Esophagus squamous epithelium (tissue), 5 donors: ENCODE measurements around the gene VASH2. TPM values are rescaled to one million over a fixed set of nuclear protein-coding genes. Genes with fewer than 3 reads are reported as not detected.

Experiments used
- DNase-seq: peaks from one replicate; lab custom pipeline; 2025; lab: John Stamatoyannopoulos, UW
- H3K27ac ChIP-seq, 4 donors: fragments of 200-600 bp; sonication (generic); one replicate each; pipeline ENCODE4 v1.5.1; 2016 to 2019; ENCODE audit warnings: mild to moderate bottlenecking in 1 of 4
- H3K27me3 ChIP-seq, 4 donors: fragments of 200-600 bp; sonication (generic); 1 replicate in 3 of 4; 2 replicates in 1 of 4; pipeline versions ENCODE4 v1.5.1 to v1.6.0; 2017 to 2021; ENCODE audit warnings: antibody characterized with exemption in 1 of 4
- H3K36me3 ChIP-seq, 3 donors: fragments of 200-600 bp; sonication (generic); one replicate each; pipeline ENCODE4 v1.5.1; 2016 to 2019
- H3K4me1 ChIP-seq, 3 donors: fragments of 200-600 bp; sonication (generic); one replicate each; pipeline ENCODE4 v1.5.1; 2017 to 2019
- H3K4me3 ChIP-seq, 4 donors: fragments of 200-600 bp; sonication (generic); 1 replicate in 3 of 4; 2 replicates in 1 of 4; pipeline ENCODE4 v1.5.1; 2016 to 2019; ENCODE audit warnings: mild to moderate bottlenecking in 2 of 4, moderate library complexity in 1 of 4
- H3K9me3 ChIP-seq, 3 donors: fragments of 200-600 bp; sonication (generic); one replicate each; pipeline ENCODE4 v1.5.1; 2016 to 2019
- CTCF ChIP-seq, 6 experiments: fragments of 450-650 bp in 4 of 6; fragments of 200-600 bp in 2 of 6; sonication (generic) in 2 of 6; IDR thresholded peaks; one replicate each; pipeline ENCODE4 v1.5.1; 2016 to 2019; ENCODE audit warnings: antibody characterized with exemption in 6 of 6, mild to moderate bottlenecking in 4 of 6, moderate library complexity in 4 of 6
- POLR2A ChIP-seq, 4 donors: fragments of 450-650 bp; IDR thresholded peaks; one replicate each; pipeline ENCODE4 v1.6.1; 2017; ENCODE audit warnings: antibody characterized with exemption in 4 of 4, mild to moderate bottlenecking in 4 of 4, moderate library complexity in 3 of 4
- WGBS, 2 donors: methylation state at CpG; one replicate each; pipeline ENCODE4 v1.1.5; 2018; 5-methylcytosine and 5-hydroxymethylcytosine counted together
- intact Hi-C: fragments of 100-400 bp; cut with DNase I; formaldehyde crosslinking; loops from one replicate; pipeline ENCODE4 v1.15.0; 2022
- total RNA-seq, 4 donors: library from RNA; depleted of rRNA; stranded (reverse); fragments of >200 nt; gene quantifications; one replicate each; pipeline ENCODE4 v1.1.0, GENCODE V29; 2016
- donor health status: DM: yes; HTN: yes; CAD: no.

VASH2 gene
- total RNA-seq, 4 donors from 2014 or later = 0.27 to 3.4 (median 2.4) TPM

DNA sequence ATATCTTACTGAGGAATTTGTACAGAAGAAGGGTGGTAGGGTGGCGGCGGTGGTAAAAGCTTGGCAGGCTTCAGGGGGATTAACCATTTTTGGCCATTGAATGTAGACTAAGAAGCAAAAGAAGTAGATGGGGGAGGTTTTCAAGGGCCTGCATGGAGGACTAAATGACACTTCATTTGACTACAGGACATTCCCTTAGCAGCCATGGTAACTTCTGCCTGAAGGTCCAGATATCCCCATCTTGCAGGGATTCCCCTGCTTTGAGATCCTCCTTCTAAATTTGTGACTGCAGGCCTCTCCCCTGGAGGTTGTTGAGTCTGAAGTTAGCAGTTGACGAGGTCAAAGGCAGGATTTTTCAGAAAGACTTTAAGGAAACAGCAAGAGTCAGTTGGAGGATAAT lies 4.8 kb downstream of the VASH2 start:
- no peak for DNase-seq
- Histone ChIP-seq H3K9me3 (no peaks in the 10 kb centered on the region), H3K27ac (no peak overlapping the region), H3K4me1 (peaks cover 15 to 31% (median 18%) of the 10 kb centered on the region in 3 donors), H3K27me3 (peaks cover 0 to 26% (median 3%) of the 10 kb centered on the region in 4 donors), H3K4me3 (no peak overlapping the region), H3K36me3 (no peaks in the 10 kb centered on the region)
- 83 to 86% methylated on average over 1 to 3 of the region's 3 CpGs for WGBS, 2 donors
- intact Hi-C loops = no loop called here
- TF ChIP-seq CTCF (IDR thresholded peaks at IDR 0.05) (no peak), POLR2A (IDR thresholded peaks at IDR 0.05) (no peak)

DNA sequence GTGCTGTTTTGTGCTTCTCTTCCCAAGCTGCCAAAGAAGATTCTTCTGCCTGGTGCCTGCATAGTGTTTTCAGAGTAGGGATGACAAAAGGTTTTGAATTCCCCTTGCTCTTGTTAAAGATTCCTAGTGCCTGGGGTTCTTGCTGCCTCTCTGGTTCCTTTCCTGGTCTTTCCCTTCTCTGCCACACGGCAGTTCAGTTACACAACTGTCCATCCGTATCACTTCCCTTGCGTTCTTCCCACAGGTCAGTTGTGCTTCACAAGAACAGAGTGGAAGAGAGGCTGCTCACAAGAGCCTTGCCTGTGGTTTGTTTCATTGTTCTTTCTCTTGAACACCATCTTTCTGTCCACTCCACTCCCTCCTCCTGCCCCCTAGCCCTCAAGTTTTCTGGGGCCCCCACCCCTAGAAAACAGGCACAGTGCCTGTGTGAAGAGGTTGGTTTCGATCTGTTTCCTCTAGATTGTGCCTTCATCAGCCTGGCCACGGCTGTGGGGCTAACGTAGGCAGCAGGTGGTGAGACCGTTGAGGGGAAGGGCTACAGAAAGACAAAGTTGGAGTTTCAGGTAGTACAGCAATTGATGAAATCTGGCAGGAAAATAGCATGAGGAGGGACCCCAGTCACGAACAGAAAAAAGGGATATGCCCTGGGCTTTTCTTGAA lies 5.8 kb downstream of the VASH2 start:
- 73 to 79% methylated on average over 7 to 8 of the region's 8 CpGs for WGBS, 2 donors
- Histone ChIP-seq H3K4me3 (no peak overlapping the region), H3K27me3 (peaks cover 0 to 16% (median 3%) of the 10 kb centered on the region in 4 donors), H3K36me3 (no peaks in the 10 kb centered on the region), H3K4me1 (peaks cover 10 to 21% (median 13%) of the 10 kb centered on the region in 3 donors), H3K27ac (no peak overlapping the region), H3K9me3 (no peaks in the 10 kb centered on the region)
- TF ChIP-seq POLR2A (IDR thresholded peaks at IDR 0.05) (no peak), CTCF (IDR thresholded peaks at IDR 0.05) (no peak)
- intact Hi-C loops = no loop called here
- no peak for DNase-seq

DNA sequence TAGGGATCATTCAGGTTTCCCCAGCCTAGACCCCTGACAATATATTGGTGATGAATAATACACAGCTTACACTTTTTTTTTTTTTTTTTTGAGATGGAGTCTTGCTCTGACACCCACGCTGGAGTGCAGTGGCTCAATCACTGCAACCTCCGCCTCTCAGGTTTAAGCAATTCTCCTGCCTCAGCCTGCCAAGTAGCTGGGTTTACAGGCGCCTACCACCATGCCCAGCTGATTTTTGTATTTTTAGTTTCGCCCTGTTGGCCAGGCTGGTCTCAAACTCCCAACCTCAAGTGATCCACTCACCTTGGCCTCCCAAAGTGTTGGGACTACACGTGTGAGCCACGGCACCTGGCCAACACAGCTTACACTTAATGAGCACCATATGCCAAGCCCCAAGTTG lies 7.2 kb downstream of the VASH2 start:
- peaks cover 0 to 2% (median 0%) of the 10 kb centered on the region in 4 donors for H3K27me3 ChIP-seq
- H3K36me3 ChIP-seq = no peaks in the 10 kb centered on the region
- H3K4me1 ChIP-seq = peaks cover 0 to 7% (median 1%) of the 10 kb centered on the region in 3 donors
- WGBS, 2 donors = 98% methylated on average over 4 to 5 of the region's 6 CpGs
- TF ChIP-seq CTCF (IDR thresholded peaks at IDR 0.05) = no peak
- TF ChIP-seq POLR2A (IDR thresholded peaks at IDR 0.05) = no peak
- no peaks in the 10 kb centered on the region for H3K9me3 ChIP-seq
- no peak overlapping the region for H3K4me3 ChIP-seq
- no peak for DNase-seq
- intact Hi-C loops = no loop called here
- H3K27ac ChIP-seq = no peak overlapping the region

DNA sequence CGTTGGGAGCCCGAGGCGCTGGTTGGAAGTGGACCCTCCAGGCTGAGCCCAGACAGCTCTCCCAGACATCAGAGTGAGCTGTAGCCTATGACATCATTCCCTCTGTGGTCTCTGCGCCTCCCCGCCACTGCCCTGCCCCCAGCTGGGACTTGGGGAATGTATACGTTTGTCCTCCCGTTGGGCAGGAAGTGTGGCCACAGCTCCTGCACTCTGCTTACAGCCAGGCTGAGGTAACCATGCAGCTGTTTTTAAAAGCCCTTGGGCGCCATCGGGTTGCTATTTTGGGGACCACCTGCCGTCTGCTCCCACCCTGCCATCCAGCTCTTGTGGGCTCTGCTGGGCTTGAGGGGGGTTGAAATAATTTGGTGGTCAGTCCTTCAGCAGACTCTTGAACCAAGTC lies 7.8 kb downstream of the VASH2 start:
- H3K36me3 ChIP-seq = no peaks in the 10 kb centered on the region
- H3K27me3 ChIP-seq = no peaks in the 10 kb centered on the region
- no peak for DNase-seq
- H3K27ac ChIP-seq = no peak overlapping the region
- intact Hi-C loops = no loop called here
- 78 to 92% methylated on average over 2 to 7 of the region's 10 CpGs for WGBS, 2 donors
- H3K4me3 ChIP-seq = no peak overlapping the region
- peaks cover 0 to under 1% (median 0%) of the 10 kb centered on the region in 3 donors for H3K4me1 ChIP-seq
- no peaks in the 10 kb centered on the region for H3K9me3 ChIP-seq
- TF ChIP-seq CTCF (IDR thresholded peaks at IDR 0.05) (no peak), POLR2A (IDR thresholded peaks at IDR 0.05) (no peak)

DNA sequence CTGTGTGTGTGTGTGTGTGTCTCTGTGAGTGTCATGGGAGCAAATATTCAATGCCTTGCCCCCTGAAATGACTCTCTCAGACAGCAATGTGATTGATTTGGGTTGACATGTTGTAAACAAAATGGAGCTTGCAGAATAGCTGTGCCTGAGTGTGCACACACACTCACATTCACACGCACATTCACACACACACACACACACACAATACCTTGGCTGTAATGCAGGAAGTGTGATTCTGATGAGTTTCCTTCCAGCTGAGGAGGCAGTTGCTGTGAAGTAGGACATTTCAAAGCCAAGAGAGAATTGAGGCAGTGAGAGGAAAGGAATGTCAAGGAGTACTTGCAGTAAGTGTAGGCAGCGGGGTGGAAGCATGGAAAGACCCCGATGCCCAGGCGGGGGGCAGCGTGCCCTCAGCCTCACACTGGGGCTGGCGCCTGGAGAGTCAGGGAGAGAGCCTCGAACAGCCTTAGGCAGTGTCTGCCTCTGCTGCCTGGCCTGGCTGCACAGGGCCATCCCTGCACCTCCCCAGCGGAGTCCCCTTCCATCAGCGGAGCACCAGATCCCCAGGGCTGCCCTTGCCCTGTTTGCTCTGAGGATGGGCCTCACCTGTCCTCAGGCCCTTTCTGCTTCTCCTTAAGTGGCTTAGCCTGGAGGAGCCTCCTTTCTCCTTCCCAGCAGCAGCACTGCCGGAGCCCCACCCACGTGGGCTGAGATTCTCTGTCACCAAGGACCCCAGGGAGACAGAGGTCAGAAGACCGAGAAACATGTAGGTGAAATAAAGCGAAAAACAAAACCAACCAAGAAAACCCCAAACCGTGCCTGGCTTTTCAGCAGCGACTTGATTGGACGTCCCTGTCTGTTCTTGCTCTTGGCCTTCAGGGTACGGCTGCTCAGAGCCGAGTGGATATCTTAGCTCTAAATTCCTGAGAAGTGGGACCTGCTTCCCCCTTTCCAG lies 9.2 kb downstream of the VASH2 start:
- no peak for TF ChIP-seq POLR2A (IDR thresholded peaks at IDR 0.05)
- TF ChIP-seq CTCF (IDR thresholded peaks at IDR 0.05) = no peak
- intact Hi-C loops = no loop called here
- Histone ChIP-seq H3K27ac (no peak overlapping the region), H3K36me3 (no peaks in the 10 kb centered on the region), H3K27me3 (no peaks in the 10 kb centered on the region), H3K4me3 (no peak overlapping the region), H3K4me1 (no peaks in the 10 kb centered on the region), H3K9me3 (no peaks in the 10 kb centered on the region)
- WGBS, 2 donors = 69 to 90% methylated on average over 14 to 15 of the region's 18 CpGs
- no peak for DNase-seq
